GM23248 (cell line): Measurements from ENCODE around the gene IL4R.

Source experiments
- EZH2 ChIP-seq: fragments of 200-600 bp; sonication (generic); IDR thresholded peaks from 2 replicates; pipeline ENCODE4 v1.6.1; 2018; ENCODE audit warnings: antibody characterized with exemption, mild to moderate bottlenecking; ENCODE audit not compliant: insufficient read depth, poor library complexity, severe bottlenecking
- EZH2phosphoT487 ChIP-seq: fragments of 200-600 bp; sonication (generic); IDR thresholded peaks from 2 replicates; pipeline ENCODE4 v1.6.1; 2018; ENCODE audit warnings: antibody characterized with exemption, moderate library complexity, mild to moderate bottlenecking, low read depth; ENCODE audit not compliant: insufficient read depth

GRCh38 chr16:27374221-27374803, 60.5 kb downstream of the IL4R start:
- TF ChIP-seq EZH2 = no peak
- TF ChIP-seq EZH2phosphoT487 = no peak
